NCI-H2171 treated with DMSO at 0.1 percent for 48 hours (cell line): ENCODE results near the gene CCDC85A.
A peak's percentile ranks its signal among the peaks of the same experiment; 100 is the strongest.

ENCODE experiments used
- DNase-seq: peaks from one replicate; lab custom pipeline; 2025; lab: John Stamatoyannopoulos, UW

CCDC85A gene

GRCh38 chr2:56195563-56195962 lies 11.8 kb downstream of the CCDC85A start:
- DNase-seq, result no peak

GRCh38 chr2:56197816-56198215 lies 14.0 kb downstream of the CCDC85A start:
- peak; percentile 32 for DNase-seq

- no peak for DNase-seq
Observed at GRCh38 chr2:56198936-56199335, 15.1 kb downstream of the CCDC85A start.

- no peak for DNase-seq
Observed at GRCh38 chr2:56199492-56199891, 15.7 kb downstream of the CCDC85A start.

GRCh38 chr2:56202381-56203121 lies 18.8 kb downstream of the CCDC85A start:
- peak; percentile 67 for DNase-seq

GRCh38 chr2:56204556-56204955 lies 20.8 kb downstream of the CCDC85A start:
- DNase-seq, result no peak

GRCh38 chr2:56206250-56206649 lies 22.5 kb downstream of the CCDC85A start:
- DNase-seq, result no peak

- no peak for DNase-seq
Observed at GRCh38 chr2:56207760-56208159, 24.0 kb downstream of the CCDC85A start.

- DNase-seq, result no peak
Observed at GRCh38 chr2:56208380-56208779, 24.6 kb downstream of the CCDC85A start.

- DNase-seq, result no peak
Observed at GRCh38 chr2:56209701-56210100, 25.9 kb downstream of the CCDC85A start.

- DNase-seq, result no peak
Observed at GRCh38 chr2:56210291-56210690, 26.5 kb downstream of the CCDC85A start.

- no peak for DNase-seq
Observed at GRCh38 chr2:56211048-56211447, 27.3 kb downstream of the CCDC85A start.

GRCh38 chr2:56215911-56216310 lies 32.1 kb downstream of the CCDC85A start:
- no peak for DNase-seq

GRCh38 chr2:56217106-56217505 lies 33.3 kb downstream of the CCDC85A start:
- DNase-seq, result no peak

- no peak for DNase-seq
Observed at GRCh38 chr2:56222481-56222880, 38.7 kb downstream of the CCDC85A start.

- DNase-seq, result no peak
Observed at GRCh38 chr2:56224316-56224715, 40.5 kb downstream of the CCDC85A start.

GRCh38 chr2:56227811-56228210 lies 44.0 kb downstream of the CCDC85A start:
- DNase-seq, result no peak

- DNase-seq, result no peak
Observed at GRCh38 chr2:56229397-56230060, 45.7 kb downstream of the CCDC85A start.

GRCh38 chr2:56230156-56230555 lies 46.4 kb downstream of the CCDC85A start:
- DNase-seq, result no peak

GRCh38 chr2:56231361-56231760 lies 47.6 kb downstream of the CCDC85A start:
- DNase-seq, result no peak

GRCh38 chr2:56232912-56233311 lies 49.1 kb downstream of the CCDC85A start:
- no peak for DNase-seq

GRCh38 chr2:56234241-56234640 lies 50.5 kb downstream of the CCDC85A start:
- no peak for DNase-seq

GRCh38 chr2:56239030-56239429 lies 55.2 kb downstream of the CCDC85A start:
- no peak for DNase-seq

GRCh38 chr2:56239437-56239836 lies 55.6 kb downstream of the CCDC85A start:
- DNase-seq, result no peak
